HepG2 (cell line): Measurements from ENCODE around the gene BMP2K. TPM values are rescaled to one million over a fixed set of nuclear protein-coding genes. Genes with fewer than 3 reads are reported as not detected.

Experiments used
- ATAC-seq: fragments of 200-7000 bp; cut with Tn5 transposase; 3 replicates; pipeline ENCODE4 v1.9.1; 2020; ENCODE audit warnings: mild to moderate bottlenecking, moderate library complexity
- BruUV-seq: library from RNA; stranded (reverse); fragments of 400-500 nt; replicated peaks from 2 replicates; lab custom pipeline; 2021; lab: Mats Ljungman, UMichigan
- CTCF ChIA-PET: fragments of 300-600 bp; formaldehyde crosslinking; extraction: SDS; loops from one replicate; lab custom pipeline; 2021; ENCODE audit warnings: low total read pairs, inconsistent platforms, low intra/inter-chr PET ratio; lab: Yijun Ruan, JAX
- POLR2A ChIA-PET: fragments of 350-600 bp; sonication (Branson Sonifier 250); formaldehyde crosslinking; loops from one replicate; lab custom pipeline; 2020; ENCODE audit warnings: antibody characterized with exemption, inconsistent platforms; lab: Yijun Ruan, JAX
- DNase-seq: peaks from one replicate; pipeline ENCODE4 v3.0.0-alpha.2; 2015; ENCODE audit warnings: low spot score
- FAIRE-seq: peaks from 3 replicates; lab custom pipeline; 2011; peaks lifted over from hg19 to GRCh38; lab: Jason Lieb, UNC
- H2AFZ ChIP-seq: one replicate; pipeline ENCODE4 v1.6.1; 2011; ENCODE audit warnings: low read length, inconsistent platforms
- H3K27ac ChIP-seq: fragments of 300-600 bp; 3 replicates; pipeline ENCODE4 v1.8.0; 2011; ENCODE audit warnings: mixed run types, mild to moderate bottlenecking, mixed read lengths, low read length, inconsistent platforms; ENCODE audit not compliant: insufficient read depth; ENCODE audit errors: extremely low read length
- H3K27me3 ChIP-seq, 2 experiments: fragments of 200-600 bp in 1 of 2; 2 replicates in 1 of 2; 3 replicates in 1 of 2; pipeline versions ENCODE4 v1.6.0 to v1.8.0; 2011; ENCODE audit warnings: low read length in 2 of 2, mild to moderate bottlenecking in 2 of 2, moderate library complexity in 2 of 2, inconsistent platforms in 1 of 2; ENCODE audit not compliant: insufficient read depth in 2 of 2, control insufficient read depth in 1 of 2
- H3K36me3 ChIP-seq, 2 experiments: fragments of 200-600 bp in 1 of 2; replicated peaks in 1 of 2; 2 replicates in 1 of 2; 3 replicates in 1 of 2; pipeline versions ENCODE4 v1.5.1 to v1.8.0; 2011; ENCODE audit warnings: low read length in 2 of 2, inconsistent platforms in 1 of 2; ENCODE audit not compliant: insufficient read depth in 2 of 2, control insufficient read depth in 1 of 2
- H3K4me1 ChIP-seq: 2 replicates; pipeline ENCODE4 v1.5.1; 2012; ENCODE audit warnings: low read length, inconsistent platforms; ENCODE audit not compliant: insufficient read depth
- H3K4me2 ChIP-seq: 2 replicates; pipeline ENCODE4 v1.6.0; 2011; ENCODE audit warnings: low read depth, low read length, inconsistent platforms
- H3K4me3 ChIP-seq, 3 experiments: fragments of 200-600 bp in 1 of 3; sonication (generic), shearing (Covaris generic) in 1 of 3; replicated peaks in 1 of 3; 2 replicates each; pipeline ENCODE4 v1.5.1; 2011 to 2016; ENCODE audit warnings: low read length in 3 of 3, inconsistent platforms in 2 of 3, low read depth in 2 of 3, mild to moderate bottlenecking in 2 of 3, control low read depth in 1 of 3, mixed read lengths in 1 of 3; ENCODE audit not compliant: insufficient read depth in 1 of 3
- H3K79me2 ChIP-seq: one replicate; pipeline ENCODE4 v1.6.1; 2011; ENCODE audit warnings: low read length, inconsistent platforms; ENCODE audit not compliant: insufficient read depth
- H3K9ac ChIP-seq: 2 replicates; pipeline ENCODE4 v1.6.0; 2011; ENCODE audit warnings: mild to moderate bottlenecking, low read depth, low read length, inconsistent platforms; ENCODE audit not compliant: insufficient read depth
- H3K9me3 ChIP-seq: 2 replicates; pipeline ENCODE4 v1.5.1; 2012; ENCODE audit warnings: mild to moderate bottlenecking, low read length
- H4K20me1 ChIP-seq: 2 replicates; pipeline ENCODE4 v1.6.0; 2011; ENCODE audit warnings: inconsistent platforms, mild to moderate bottlenecking, low read length, moderate library complexity; ENCODE audit not compliant: insufficient read depth
- CBX2 ChIP-seq, 2 experiments: fragments of 200-600 bp in 1 of 2; sonication (generic); formaldehyde crosslinking in 1 of 2; IDR thresholded peaks; 2 replicates each; pipeline versions ENCODE4 v1.7.0 to v1.8.1; 2018 to 2022; ENCODE audit warnings: low read depth in 2 of 2, low read length in 1 of 2, mild to moderate bottlenecking in 1 of 2, missing genetic modification reagents in 1 of 2
- DNMT1 ChIP-seq: sonication (generic); formaldehyde crosslinking; IDR thresholded peaks from 2 replicates; pipeline ENCODE4 v1.5.1; 2020; ENCODE audit warnings: mild to moderate bottlenecking, missing genetic modification reagents
- LCORL ChIP-seq, 2 experiments: fragments of 450-650 bp in 1 of 2; sonication (generic) in 1 of 2; formaldehyde crosslinking in 1 of 2; IDR thresholded peaks; 2 replicates each; pipeline versions ENCODE4 v1.5.0 to v1.6.1; 2017 to 2020; ENCODE audit warnings: antibody characterized with exemption in 1 of 2, missing genetic modification reagents in 1 of 2
- PRPF4 ChIP-seq: fragments of 200-400 bp; formaldehyde crosslinking; IDR thresholded peaks from 2 replicates; pipeline ENCODE4 v1.6.1; 2016; ENCODE audit warnings: low read length, low read depth; ENCODE audit not compliant: poor library complexity, severe bottlenecking
- SALL2 ChIP-seq: sonication (generic); formaldehyde crosslinking; IDR thresholded peaks from 2 replicates; pipeline ENCODE4 v1.8.1; 2023; ENCODE audit warnings: mild to moderate bottlenecking, missing genetic modification reagents, inconsistent platforms
- SIX4 ChIP-seq: sonication (generic); formaldehyde crosslinking; IDR thresholded peaks from 2 replicates; pipeline ENCODE4 v1.4.0; 2020; ENCODE audit warnings: missing genetic modification reagents
- SP4 ChIP-seq: sonication (generic); formaldehyde crosslinking; IDR thresholded peaks from 2 replicates; pipeline ENCODE4 v1.8.1; 2023; ENCODE audit warnings: mild to moderate bottlenecking, missing genetic modification reagents
- TOPORS ChIP-seq: sonication (generic); formaldehyde crosslinking; IDR thresholded peaks from 2 replicates; pipeline ENCODE4 v1.8.0; 2023; ENCODE audit warnings: mild to moderate bottlenecking, missing genetic modification reagents
- ZNF331 ChIP-seq: sonication (generic); formaldehyde crosslinking; IDR thresholded peaks from 2 replicates; pipeline ENCODE4 v1.4.0; 2020; ENCODE audit warnings: missing genetic modification reagents
- ZNF510 ChIP-seq: sonication (generic); formaldehyde crosslinking; IDR thresholded peaks from 2 replicates; pipeline ENCODE4 v1.4.0; 2020; ENCODE audit warnings: low read depth, mild to moderate bottlenecking, missing genetic modification reagents
- ZNF557 ChIP-seq: sonication (generic); formaldehyde crosslinking; IDR thresholded peaks from 2 replicates; pipeline ENCODE4 v1.4.0; 2020; ENCODE audit warnings: missing genetic modification reagents
- ZNF724P ChIP-seq: sonication (generic); formaldehyde crosslinking; IDR thresholded peaks from 2 replicates; pipeline ENCODE4 v1.8.0; 2022; ENCODE audit warnings: missing genetic modification reagents, borderline replicate concordance
- in situ Hi-C: cut with HindIII; loops from 2 replicates; pipeline ENCODE4 v1.10.0; 2017; ENCODE audit warnings: low pct_unique_long_range_greater_than_20kb; ENCODE audit not compliant: extremely low pct_ligation_motif_present
- intact Hi-C: fragments of 100-400 bp; cut with micrococcal nuclease; formaldehyde crosslinking; loops from one replicate; pipeline ENCODE4 v1.10.0; 2022; ENCODE audit not compliant: unreplicated experiment
- polyA plus RNA-seq, 8 experiments: library from polyadenylated mRNA; depleted of rRNA in 3 of 8; stranded (reverse) in 7 of 8; unstranded in 1 of 8; fragments of >200 nt; fragmentation: Illumina TruSeq in 4 of 8; extraction: Trizol in 4 of 8; gene quantifications; 2 replicates each; pipeline versions ENCODE4 v1.2.1 to v1.2.3, GENCODE V29; 2011 to 2016; ENCODE audit warnings: low read depth in 4 of 8, missing spikeins in 1 of 8, mixed read lengths in 1 of 8; ENCODE audit not compliant: insufficient read depth in 1 of 8
- total RNA-seq, 5 experiments: library from RNA; depleted of rRNA; stranded (reverse); fragments of >200 nt; fragmentation: Illumina TruSeq; extraction: Trizol; gene quantifications; 2 replicates each; pipeline ENCODE4 v1.2.3, GENCODE V29; 2016; ENCODE audit warnings: low read depth in 1 of 5
- TF ChIP-seq, protein P1 (sequence below): sonication (generic); formaldehyde crosslinking; IDR thresholded peaks from 2 replicates; pipeline ENCODE4 v1.8.1; 2022; ENCODE audit warnings: low read depth, mild to moderate bottlenecking, missing genetic modification reagents
- TF ChIP-seq, protein P2 (sequence below): sonication (generic); formaldehyde crosslinking; IDR thresholded peaks from 2 replicates; pipeline ENCODE4 v1.4.0; 2020; ENCODE audit warnings: low read depth, mild to moderate bottlenecking, missing genetic modification reagents
- TF ChIP-seq, protein P3 (sequence below): sonication (generic); formaldehyde crosslinking; IDR thresholded peaks from 2 replicates; pipeline ENCODE4 v1.5.0; 2020; ENCODE audit warnings: mild to moderate bottlenecking, missing genetic modification reagents

Gene BMP2K
- total and polyA plus RNA-seq, 2 of the 13 experiments (the other 11 are each of a cell fraction or from before 2014, with no cell fraction given), result 8.6 to 15.2 TPM

DNA sequence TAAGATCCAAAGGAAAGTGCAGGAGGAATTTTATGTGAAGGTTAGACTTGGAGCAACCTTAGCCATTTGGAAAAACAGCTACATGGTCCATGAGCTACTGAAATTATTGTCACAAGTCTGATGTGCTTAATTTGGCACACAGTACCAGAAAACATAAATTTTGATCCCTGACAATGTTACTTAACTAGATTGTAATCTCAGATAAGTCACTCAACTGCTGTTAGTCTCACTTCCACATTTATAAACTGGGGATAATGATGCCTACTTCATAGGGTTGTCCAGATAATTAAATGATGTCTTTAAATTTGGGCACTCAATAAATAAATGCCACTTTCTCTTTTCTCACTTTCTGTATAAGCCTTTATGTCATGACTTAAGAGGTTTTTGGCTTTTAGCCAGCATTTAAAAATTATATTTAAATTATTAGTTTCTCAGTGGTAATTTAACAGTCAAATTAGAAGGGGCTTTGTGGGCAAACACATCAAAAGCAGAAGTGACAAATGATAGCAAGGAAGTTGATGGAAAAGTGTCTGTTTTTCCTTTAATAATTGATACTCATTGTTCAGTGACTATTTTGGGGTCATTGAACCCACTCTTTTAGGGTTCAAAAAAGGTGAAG lies 104.8 kb downstream of the BMP2K start:
- Histone ChIP-seq H3K9ac (no peak overlapping the region), H3K27ac (no peak overlapping the region), H4K20me1 (no peaks in the 10 kb centered on the region), H3K4me1 (no peaks in the 10 kb centered on the region), H3K36me3 (0 out of 5 replicates have a peak, but pooled peaks cover 0 to 4% of the 10 kb centered on the region in 2 experiments), H3K9me3 (no peaks in the 10 kb centered on the region), H3K4me3 (no peak overlapping the region), H3K27me3 (no peaks in the 10 kb centered on the region), H3K4me2 (no peak overlapping the region), H2AFZ (no peak overlapping the region)
- DNase-seq, result no peak
- no TSS peak for BruUV-seq
- CTCF ChIA-PET, result no interaction called here
- no peak for ATAC-seq
- in situ Hi-C loops, result no loop called here
- FAIRE-seq, result no peak
- intact Hi-C loops, result no loop called here
- TF ChIP-seq ZNF331, result no peak
- TF ChIP-seq, protein P1, sequence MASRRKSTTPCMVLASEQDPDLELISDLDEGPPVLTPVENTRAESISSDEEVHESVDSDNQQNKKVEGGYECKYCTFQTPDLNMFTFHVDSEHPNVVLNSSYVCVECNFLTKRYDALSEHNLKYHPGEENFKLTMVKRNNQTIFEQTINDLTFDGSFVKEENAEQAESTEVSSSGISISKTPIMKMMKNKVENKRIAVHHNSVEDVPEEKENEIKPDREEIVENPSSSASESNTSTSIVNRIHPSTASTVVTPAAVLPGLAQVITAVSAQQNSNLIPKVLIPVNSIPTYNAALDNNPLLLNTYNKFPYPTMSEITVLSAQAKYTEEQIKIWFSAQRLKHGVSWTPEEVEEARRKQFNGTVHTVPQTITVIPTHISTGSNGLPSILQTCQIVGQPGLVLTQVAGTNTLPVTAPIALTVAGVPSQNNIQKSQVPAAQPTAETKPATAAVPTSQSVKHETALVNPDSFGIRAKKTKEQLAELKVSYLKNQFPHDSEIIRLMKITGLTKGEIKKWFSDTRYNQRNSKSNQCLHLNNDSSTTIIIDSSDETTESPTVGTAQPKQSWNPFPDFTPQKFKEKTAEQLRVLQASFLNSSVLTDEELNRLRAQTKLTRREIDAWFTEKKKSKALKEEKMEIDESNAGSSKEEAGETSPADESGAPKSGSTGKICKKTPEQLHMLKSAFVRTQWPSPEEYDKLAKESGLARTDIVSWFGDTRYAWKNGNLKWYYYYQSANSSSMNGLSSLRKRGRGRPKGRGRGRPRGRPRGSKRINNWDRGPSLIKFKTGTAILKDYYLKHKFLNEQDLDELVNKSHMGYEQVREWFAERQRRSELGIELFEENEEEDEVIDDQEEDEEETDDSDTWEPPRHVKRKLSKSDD (CRISPR knock-in tag), result no peak
- TF ChIP-seq, protein P2, sequence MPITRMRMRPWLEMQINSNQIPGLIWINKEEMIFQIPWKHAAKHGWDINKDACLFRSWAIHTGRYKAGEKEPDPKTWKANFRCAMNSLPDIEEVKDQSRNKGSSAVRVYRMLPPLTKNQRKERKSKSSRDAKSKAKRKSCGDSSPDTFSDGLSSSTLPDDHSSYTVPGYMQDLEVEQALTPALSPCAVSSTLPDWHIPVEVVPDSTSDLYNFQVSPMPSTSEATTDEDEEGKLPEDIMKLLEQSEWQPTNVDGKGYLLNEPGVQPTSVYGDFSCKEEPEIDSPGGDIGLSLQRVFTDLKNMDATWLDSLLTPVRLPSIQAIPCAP (CRISPR knock-in tag), result no peak
- no peak for TF ChIP-seq DNMT1 (CRISPR knock-in tag)
- no peak for TF ChIP-seq ZNF557 (CRISPR knock-in tag)
- TF ChIP-seq SIX4 (CRISPR knock-in tag), result no peak
- TF ChIP-seq ZNF510 (CRISPR knock-in tag), result no peak
- no peak for TF ChIP-seq TOPORS
- no peak for TF ChIP-seq LCORL (IDR thresholded peaks at IDR 0.05)
- TF ChIP-seq LCORL (CRISPR knock-in tag; IDR thresholded peaks at IDR 0.05), result no peak
- TF ChIP-seq, protein P3, sequence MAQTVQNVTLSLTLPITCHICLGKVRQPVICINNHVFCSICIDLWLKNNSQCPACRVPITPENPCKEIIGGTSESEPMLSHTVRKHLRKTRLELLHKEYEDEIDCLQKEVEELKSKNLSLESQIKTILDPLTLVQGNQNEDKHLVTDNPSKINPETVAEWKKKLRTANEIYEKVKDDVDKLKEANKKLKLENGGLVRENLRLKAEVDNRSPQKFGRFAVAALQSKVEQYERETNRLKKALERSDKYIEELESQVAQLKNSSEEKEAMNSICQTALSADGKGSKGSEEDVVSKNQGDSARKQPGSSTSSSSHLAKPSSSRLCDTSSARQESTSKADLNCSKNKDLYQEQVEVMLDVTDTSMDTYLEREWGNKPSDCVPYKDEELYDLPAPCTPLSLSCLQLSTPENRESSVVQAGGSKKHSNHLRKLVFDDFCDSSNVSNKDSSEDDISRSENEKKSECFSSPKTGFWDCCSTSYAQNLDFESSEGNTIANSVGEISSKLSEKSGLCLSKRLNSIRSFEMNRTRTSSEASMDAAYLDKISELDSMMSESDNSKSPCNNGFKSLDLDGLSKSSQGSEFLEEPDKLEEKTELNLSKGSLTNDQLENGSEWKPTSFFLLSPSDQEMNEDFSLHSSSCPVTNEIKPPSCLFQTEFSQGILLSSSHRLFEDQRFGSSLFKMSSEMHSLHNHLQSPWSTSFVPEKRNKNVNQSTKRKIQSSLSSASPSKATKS, result no peak
- TF ChIP-seq PRPF4, result no peak
- no peak for TF ChIP-seq ZNF724P (CRISPR knock-in tag)
- TF ChIP-seq SP4 (CRISPR knock-in tag), result no peak
- no peak for TF ChIP-seq SALL2 (CRISPR knock-in tag)
- no peak for TF ChIP-seq CBX2 (IDR thresholded peaks at IDR 0.05; ENCODE audit: low read depth, low read length)
- no peak for TF ChIP-seq CBX2 (CRISPR knock-in tag; IDR thresholded peaks at IDR 0.05; ENCODE audit: low read depth)
- TF ChIP-seq, all 625 proteins: peak for 0
- H3K79me2 ChIP-seq, result no peaks in the 10 kb centered on the region
- POLR2A ChIA-PET, result no interaction called here
